HEK293 (cell line): ENCODE results near the gene CRBN.

Experiments
- MZF1 ChIP-seq: fragments of 450-650 bp; formaldehyde crosslinking; IDR thresholded peaks from 2 replicates; pipeline ENCODE4 v1.5.1; 2017; ENCODE audit warnings: missing biosample characterization, missing genetic modification characterization, borderline replicate concordance
- ZNF555 ChIP-seq: fragments of 450-650 bp; formaldehyde crosslinking; conservative IDR thresholded peaks from 2 replicates; pipeline ENCODE4 v1.5.1; 2017; ENCODE audit warnings: missing biosample characterization, mild to moderate bottlenecking, missing genetic modification characterization, inconsistent platforms
- TF ChIP-seq, protein P1 (sequence below): fragments of 450-650 bp; formaldehyde crosslinking; IDR thresholded peaks from 2 replicates; pipeline ENCODE4 v1.5.1; 2016; ENCODE audit warnings: missing biosample characterization, missing genetic modification characterization
- TF ChIP-seq, protein P2 (sequence below): fragments of 450-650 bp; formaldehyde crosslinking; IDR thresholded peaks from 2 replicates; pipeline ENCODE4 v1.5.1; 2017; ENCODE audit warnings: missing biosample characterization, missing genetic modification characterization
- TF ChIP-seq, protein P3 (sequence below): fragments of 450-650 bp; formaldehyde crosslinking; IDR thresholded peaks from 2 replicates; pipeline ENCODE4 v1.5.1; 2016; ENCODE audit warnings: missing biosample characterization, missing genetic modification characterization

DNA sequence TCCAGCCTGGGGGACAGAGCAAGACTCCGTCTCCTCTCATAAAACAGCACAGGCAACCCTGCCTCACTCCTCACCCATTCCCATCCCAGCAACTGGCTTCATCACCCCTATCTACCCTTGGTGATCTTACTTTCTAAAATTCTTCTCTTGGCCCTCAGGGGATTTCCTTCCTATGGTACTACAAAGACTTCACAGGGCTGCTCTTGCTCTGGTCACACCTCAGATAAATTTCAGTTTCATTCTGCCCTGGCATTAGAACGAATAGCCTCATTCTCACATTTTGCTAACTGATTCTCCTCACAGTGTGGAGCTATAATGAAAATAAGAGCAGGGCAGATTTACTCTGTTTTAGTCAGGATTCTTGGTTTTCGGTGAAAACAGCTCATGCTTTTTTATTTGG, 22.1 kb upstream of the CRBN start:
- TF ChIP-seq, protein P1, sequence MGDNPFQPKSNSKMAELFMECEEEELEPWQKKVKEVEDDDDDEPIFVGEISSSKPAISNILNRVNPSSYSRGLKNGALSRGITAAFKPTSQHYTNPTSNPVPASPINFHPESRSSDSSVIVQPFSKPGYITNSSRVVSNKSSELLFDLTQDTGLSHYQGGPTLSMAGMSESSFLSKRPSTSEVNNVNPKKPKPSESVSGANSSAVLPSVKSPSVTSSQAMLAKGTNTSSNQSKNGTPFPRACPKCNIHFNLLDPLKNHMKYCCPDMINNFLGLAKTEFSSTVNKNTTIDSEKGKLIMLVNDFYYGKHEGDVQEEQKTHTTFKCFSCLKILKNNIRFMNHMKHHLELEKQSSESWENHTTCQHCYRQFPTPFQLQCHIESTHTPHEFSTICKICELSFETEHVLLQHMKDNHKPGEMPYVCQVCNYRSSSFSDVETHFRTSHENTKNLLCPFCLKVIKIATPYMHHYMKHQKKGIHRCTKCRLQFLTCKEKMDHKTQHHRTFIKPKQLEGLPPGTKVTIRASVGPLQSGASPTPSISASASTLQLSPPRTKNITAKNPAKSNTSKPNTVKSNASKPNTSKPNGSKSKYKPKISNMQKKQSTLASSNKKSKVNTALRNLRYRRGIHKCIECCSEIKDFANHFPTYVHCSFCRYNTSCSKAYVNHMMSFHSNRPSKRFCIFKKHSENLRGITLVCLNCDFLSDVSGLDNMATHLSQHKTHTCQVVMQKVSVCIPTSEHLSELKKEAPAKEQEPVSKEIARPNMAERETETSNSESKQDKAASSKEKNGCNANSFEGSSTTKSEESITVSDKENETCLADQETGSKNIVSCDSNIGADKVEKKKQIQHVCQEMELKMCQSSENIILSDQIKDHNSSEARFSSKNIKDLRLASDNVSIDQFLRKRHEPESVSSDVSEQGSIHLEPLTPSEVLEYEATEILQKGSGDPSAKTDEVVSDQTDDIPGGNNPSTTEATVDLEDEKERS (tag by site-specific recombination), result no peak
- TF ChIP-seq ZNF555 (tag by site-specific recombination) (no peak), MZF1 (tag by site-specific recombination) (no peak)
- TF ChIP-seq, protein P2, sequence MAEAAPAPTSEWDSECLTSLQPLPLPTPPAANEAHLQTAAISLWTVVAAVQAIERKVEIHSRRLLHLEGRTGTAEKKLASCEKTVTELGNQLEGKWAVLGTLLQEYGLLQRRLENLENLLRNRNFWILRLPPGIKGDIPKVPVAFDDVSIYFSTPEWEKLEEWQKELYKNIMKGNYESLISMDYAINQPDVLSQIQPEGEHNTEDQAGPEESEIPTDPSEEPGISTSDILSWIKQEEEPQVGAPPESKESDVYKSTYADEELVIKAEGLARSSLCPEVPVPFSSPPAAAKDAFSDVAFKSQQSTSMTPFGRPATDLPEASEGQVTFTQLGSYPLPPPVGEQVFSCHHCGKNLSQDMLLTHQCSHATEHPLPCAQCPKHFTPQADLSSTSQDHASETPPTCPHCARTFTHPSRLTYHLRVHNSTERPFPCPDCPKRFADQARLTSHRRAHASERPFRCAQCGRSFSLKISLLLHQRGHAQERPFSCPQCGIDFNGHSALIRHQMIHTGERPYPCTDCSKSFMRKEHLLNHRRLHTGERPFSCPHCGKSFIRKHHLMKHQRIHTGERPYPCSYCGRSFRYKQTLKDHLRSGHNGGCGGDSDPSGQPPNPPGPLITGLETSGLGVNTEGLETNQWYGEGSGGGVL (tag by site-specific recombination), result no peak
- TF ChIP-seq, protein P3, sequence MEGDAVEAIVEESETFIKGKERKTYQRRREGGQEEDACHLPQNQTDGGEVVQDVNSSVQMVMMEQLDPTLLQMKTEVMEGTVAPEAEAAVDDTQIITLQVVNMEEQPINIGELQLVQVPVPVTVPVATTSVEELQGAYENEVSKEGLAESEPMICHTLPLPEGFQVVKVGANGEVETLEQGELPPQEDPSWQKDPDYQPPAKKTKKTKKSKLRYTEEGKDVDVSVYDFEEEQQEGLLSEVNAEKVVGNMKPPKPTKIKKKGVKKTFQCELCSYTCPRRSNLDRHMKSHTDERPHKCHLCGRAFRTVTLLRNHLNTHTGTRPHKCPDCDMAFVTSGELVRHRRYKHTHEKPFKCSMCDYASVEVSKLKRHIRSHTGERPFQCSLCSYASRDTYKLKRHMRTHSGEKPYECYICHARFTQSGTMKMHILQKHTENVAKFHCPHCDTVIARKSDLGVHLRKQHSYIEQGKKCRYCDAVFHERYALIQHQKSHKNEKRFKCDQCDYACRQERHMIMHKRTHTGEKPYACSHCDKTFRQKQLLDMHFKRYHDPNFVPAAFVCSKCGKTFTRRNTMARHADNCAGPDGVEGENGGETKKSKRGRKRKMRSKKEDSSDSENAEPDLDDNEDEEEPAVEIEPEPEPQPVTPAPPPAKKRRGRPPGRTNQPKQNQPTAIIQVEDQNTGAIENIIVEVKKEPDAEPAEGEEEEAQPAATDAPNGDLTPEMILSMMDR, result no peak
